ENCODE data around the gene FHIT. TPM values are rescaled to one million over a fixed set of nuclear protein-coding genes. Genes with fewer than 3 reads are reported as not detected.

The FHIT gene
- total and polyA plus RNA-seq, 10 of the 15 experiments (the other 5 are each of a cell fraction or from before 2014, with no cell fraction given), result 4.2 to 14.9 (median 9.4) TPM

GRCh38 chr3:60024400-60024799 lies 1226.9 kb downstream of the FHIT start:
- Histone ChIP-seq H3K9ac (ENCODE audit: control insufficient read depth, insufficient read depth, low read length) (no peak overlapping the region), H4K20me1 (ENCODE audit: control insufficient read depth, insufficient read depth) (no peaks in the 10 kb centered on the region), H3K9me3 (replicated peaks; ENCODE audit: control insufficient read depth, insufficient read depth, low read length) (no peaks in the 10 kb centered on the region), H3K4me2 (ENCODE audit: control insufficient read depth, insufficient read depth) (no peak overlapping the region), H3K4me3 (no peak overlapping the region), H3K4me1 (ENCODE audit: control insufficient read depth, insufficient read depth, low read length) (no peaks in the 10 kb centered on the region), H3K27me3 (replicated peaks in 1 of 2; ENCODE audit: control insufficient read depth in 2 of 2, insufficient read depth in 2 of 2, low read length in 1 of 2) (no peaks in the 10 kb centered on the region), H3K79me2 (ENCODE audit: control insufficient read depth, insufficient read depth, low read length) (no peaks in the 10 kb centered on the region), H3K27ac (ENCODE audit: control insufficient read depth, insufficient read depth) (no peak overlapping the region), H2AFZ (ENCODE audit: control insufficient read depth, low read depth, low read length) (no peak overlapping the region), H3K36me3 (ENCODE audit: control insufficient read depth in 2 of 2, insufficient read depth in 2 of 2, low read length in 1 of 2) (no peaks in the 10 kb centered on the region)
- POLR2A ChIA-PET, result no interaction called here
- ATAC-seq (no peak), DNase-seq (ENCODE audit: low read depth, low spot score) (no peak), FAIRE-seq (no peak)
- no TSS peak for BruUV-seq (replicated peaks)
- SMC1A ChIA-PET (ENCODE audit: uncharacterized antibody, unreplicated experiment), result interaction anchor here (1.2 kb wide), 1 partner anchor 14 kb away, joined by 4 read pairs; no protein-coding TSS in a partner anchor
- CTCF ChIA-PET, result no interaction called here
- RAD21 ChIA-PET (ENCODE audit: unreplicated experiment), result no interaction called here
- 93% methylated on average over 2 of the region's 2 CpGs for WGBS (ENCODE audit: insufficient coverage, insufficient replicate concordance, low lambda C conversion rate, missing lambda C conversion rate)
- intact Hi-C loops (cut with micrococcal nuclease; ENCODE audit: unreplicated experiment) (no loop called here), in situ Hi-C loops (cut with MboI) (no loop called here)
- TF ChIP-seq EP300 (IDR thresholded peaks at IDR 0.05; ENCODE audit: borderline replicate concordance in 1 of 2, control insufficient read depth in 1 of 2, low read depth in 2 of 2, low read length in 2 of 2), result no peak
- TF ChIP-seq SREBF2 (IDR thresholded peaks at IDR 0.05; ENCODE audit: low read length), result no peak
- no peak for TF ChIP-seq GABPA (IDR thresholded peaks at IDR 0.05; ENCODE audit: low read depth)
- TF ChIP-seq CHD4 (IDR thresholded peaks at IDR 0.05), result no peak
- TF ChIP-seq, protein P1, sequence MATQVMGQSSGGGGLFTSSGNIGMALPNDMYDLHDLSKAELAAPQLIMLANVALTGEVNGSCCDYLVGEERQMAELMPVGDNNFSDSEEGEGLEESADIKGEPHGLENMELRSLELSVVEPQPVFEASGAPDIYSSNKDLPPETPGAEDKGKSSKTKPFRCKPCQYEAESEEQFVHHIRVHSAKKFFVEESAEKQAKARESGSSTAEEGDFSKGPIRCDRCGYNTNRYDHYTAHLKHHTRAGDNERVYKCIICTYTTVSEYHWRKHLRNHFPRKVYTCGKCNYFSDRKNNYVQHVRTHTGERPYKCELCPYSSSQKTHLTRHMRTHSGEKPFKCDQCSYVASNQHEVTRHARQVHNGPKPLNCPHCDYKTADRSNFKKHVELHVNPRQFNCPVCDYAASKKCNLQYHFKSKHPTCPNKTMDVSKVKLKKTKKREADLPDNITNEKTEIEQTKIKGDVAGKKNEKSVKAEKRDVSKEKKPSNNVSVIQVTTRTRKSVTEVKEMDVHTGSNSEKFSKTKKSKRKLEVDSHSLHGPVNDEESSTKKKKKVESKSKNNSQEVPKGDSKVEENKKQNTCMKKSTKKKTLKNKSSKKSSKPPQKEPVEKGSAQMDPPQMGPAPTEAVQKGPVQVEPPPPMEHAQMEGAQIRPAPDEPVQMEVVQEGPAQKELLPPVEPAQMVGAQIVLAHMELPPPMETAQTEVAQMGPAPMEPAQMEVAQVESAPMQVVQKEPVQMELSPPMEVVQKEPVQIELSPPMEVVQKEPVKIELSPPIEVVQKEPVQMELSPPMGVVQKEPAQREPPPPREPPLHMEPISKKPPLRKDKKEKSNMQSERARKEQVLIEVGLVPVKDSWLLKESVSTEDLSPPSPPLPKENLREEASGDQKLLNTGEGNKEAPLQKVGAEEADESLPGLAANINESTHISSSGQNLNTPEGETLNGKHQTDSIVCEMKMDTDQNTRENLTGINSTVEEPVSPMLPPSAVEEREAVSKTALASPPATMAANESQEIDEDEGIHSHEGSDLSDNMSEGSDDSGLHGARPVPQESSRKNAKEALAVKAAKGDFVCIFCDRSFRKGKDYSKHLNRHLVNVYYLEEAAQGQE (IDR thresholded peaks at IDR 0.05; ENCODE audit: low read depth, low read length), result no peak
- no peak for TF ChIP-seq SMAD1 (IDR thresholded peaks at IDR 0.05; ENCODE audit: low read depth, partially characterized antibody)
- no peak for TF ChIP-seq RFX5 (IDR thresholded peaks at IDR 0.05; ENCODE audit: low read depth, low read length)
